Measurements from ENCODE around the gene LYG1. TPM values are rescaled to one million over a fixed set of nuclear protein-coding genes. Genes with fewer than 3 reads are reported as not detected.

Gene LYG1
- total and polyA plus RNA-seq, 2 of the 13 experiments (the other 11 are each of a cell fraction or from before 2014, with no cell fraction given): 1.00 to 2.9 TPM

GRCh38 chr2:99278793-99279291, 22.2 kb downstream of the LYG1 start (continued):
- TF ChIP-seq SOX13 (IDR thresholded peaks at IDR 0.05): peak; percentile 84
- TF ChIP-seq SOX13 (CRISPR knock-in tag; conservative IDR thresholded peaks at IDR 0.05 in 1 of 2, IDR thresholded peaks at IDR 0.05 in 1 of 2): peak in 1 of 2 experiments; percentile 98; a peak in 2 of 4 replicates
- TF ChIP-seq ELF4 (CRISPR knock-in tag; IDR thresholded peaks at IDR 0.05; ENCODE audit: borderline replicate concordance): 0 out of 2 replicates have a peak, but pooled peaks have one; percentile 44
- TF ChIP-seq ZNF563 (CRISPR knock-in tag; IDR thresholded peaks at IDR 0.05): no peak
- TF ChIP-seq MEIS1 (CRISPR knock-in tag; IDR thresholded peaks at IDR 0.05; ENCODE audit: borderline replicate concordance): 0 out of 2 replicates have a peak, but pooled peaks have one; percentile 82
- no peak for TF ChIP-seq EED (CRISPR knock-in tag; IDR thresholded peaks at IDR 0.05)
- no peak for TF ChIP-seq NONO (IDR thresholded peaks at IDR 0.05)
- no peak; the same call in 1 of the 2 replicates for TF ChIP-seq NONO (CRISPR knock-in tag; conservative IDR thresholded peaks at IDR 0.05)
- 0 out of 2 replicates have a peak, but pooled peaks have one; percentile 17 for TF ChIP-seq ZSCAN25 (CRISPR knock-in tag; IDR thresholded peaks at IDR 0.05)
- TF ChIP-seq IKZF1 (IDR thresholded peaks at IDR 0.05): no peak
- no peak for TF ChIP-seq YY1 (IDR thresholded peaks at IDR 0.05; ENCODE audit: insufficient read depth, insufficient replicate concordance, low read depth, low read length)
- TF ChIP-seq DPF2 (CRISPR knock-in tag; IDR thresholded peaks at IDR 0.05; ENCODE audit: borderline replicate concordance, low read depth): peak; percentile 96
- TF ChIP-seq FOXO1 (CRISPR knock-in tag; IDR thresholded peaks at IDR 0.05): peak; percentile 98
- no peak for TF ChIP-seq CENPX (CRISPR knock-in tag; IDR thresholded peaks at IDR 0.05)
- TF ChIP-seq KLF13 (CRISPR knock-in tag; IDR thresholded peaks at IDR 0.05): no peak
- TF ChIP-seq NCOA5 (CRISPR knock-in tag; IDR thresholded peaks at IDR 0.05): no peak
- no peak for TF ChIP-seq PHB2 (IDR thresholded peaks at IDR 0.05; ENCODE audit: partially characterized antibody)
- 0 out of 2 replicates have a peak, but pooled peaks have one; percentile 13 for TF ChIP-seq FOXK2 (IDR thresholded peaks at IDR 0.05)
- peak; percentile 70 for TF ChIP-seq ONECUT2 (CRISPR knock-in tag; IDR thresholded peaks at IDR 0.05)
- TF ChIP-seq ZNF569 (CRISPR knock-in tag; IDR thresholded peaks at IDR 0.05; ENCODE audit: borderline replicate concordance): no peak
- no peak for TF ChIP-seq ATM (IDR thresholded peaks at IDR 0.05; ENCODE audit: borderline replicate concordance)
- TF ChIP-seq ZNF367 (CRISPR knock-in tag; IDR thresholded peaks at IDR 0.05; ENCODE audit: borderline replicate concordance): no peak
- peak; percentile 70; the same call in 1 of the 2 replicates for TF ChIP-seq ZNF441 (CRISPR knock-in tag; IDR thresholded peaks at IDR 0.05; ENCODE audit: borderline replicate concordance)
- peak; percentile 88 for TF ChIP-seq TBX3 (IDR thresholded peaks at IDR 0.05; ENCODE audit: borderline replicate concordance)
- no peak for TF ChIP-seq ZNF879 (CRISPR knock-in tag; IDR thresholded peaks at IDR 0.05)
- TF ChIP-seq JUN (CRISPR knock-in tag; IDR thresholded peaks at IDR 0.05): no peak
- TF ChIP-seq TFE3 (CRISPR knock-in tag; IDR thresholded peaks at IDR 0.05): peak; percentile 94
- TF ChIP-seq FOXA1 (IDR thresholded peaks at IDR 0.05): peak; percentile 83
- peak; percentile 99 for TF ChIP-seq FOXA1 (CRISPR knock-in tag; IDR thresholded peaks at IDR 0.05)
- TF ChIP-seq ATF7-NPFF (CRISPR knock-in tag; IDR thresholded peaks at IDR 0.05; ENCODE audit: low read depth): peak; percentile 70; the same call in 1 of the 2 replicates
- TF ChIP-seq SATB2 (CRISPR knock-in tag; IDR thresholded peaks at IDR 0.05): no peak
- TF ChIP-seq ESRRA (CRISPR knock-in tag; IDR thresholded peaks at IDR 0.05; ENCODE audit: low read depth): peak; percentile 27; the same call in 1 of the 2 replicates
- TF ChIP-seq GATA4 (IDR thresholded peaks at IDR 0.05; ENCODE audit: borderline replicate concordance, low read depth): peak; percentile 92; the same call in 1 of the 2 replicates
- TF ChIP-seq MEF2D (CRISPR knock-in tag; IDR thresholded peaks at IDR 0.05): peak; percentile 65
- TF ChIP-seq ASH2L (IDR thresholded peaks at IDR 0.05; ENCODE audit: insufficient read length, low read depth, low read length): peak; percentile 72
